ENCODE data around the gene ZNF775.

The ZNF775 gene

GRCh38 chr7:150346922-150347321, 32.2 kb upstream of the ZNF775 start:
- no peak for DNase-seq

- DNase-seq, result peak; percentile 8
Observed at GRCh38 chr7:150351587-150352194, 27.4 kb upstream of the ZNF775 start.

GRCh38 chr7:150355666-150356059, 23.5 kb upstream of the ZNF775 start:
- DNase-seq, result peak; percentile 6

GRCh38 chr7:150356265-150356897, 22.7 kb upstream of the ZNF775 start:
- peak; percentile 19 for DNase-seq

- DNase-seq, result peak; percentile 71
Observed at GRCh38 chr7:150357270-150357669, 21.9 kb upstream of the ZNF775 start.

- peak; percentile 22 for DNase-seq
Observed at GRCh38 chr7:150357771-150358427, 21.2 kb upstream of the ZNF775 start.

GRCh38 chr7:150358433-150358832, 20.7 kb upstream of the ZNF775 start:
- peak; percentile 2 for DNase-seq

- DNase-seq, result peak; percentile 17
Observed at GRCh38 chr7:150358988-150359621, 20.0 kb upstream of the ZNF775 start.

GRCh38 chr7:150359622-150360362, 19.3 kb upstream of the ZNF775 start:
- no peak for DNase-seq

- DNase-seq, result no peak
Observed at GRCh38 chr7:150360363-150361058, 18.6 kb upstream of the ZNF775 start.

- DNase-seq, result no peak
Observed at GRCh38 chr7:150361402-150361801, 17.7 kb upstream of the ZNF775 start.

GRCh38 chr7:150361807-150362621, 17.1 kb upstream of the ZNF775 start:
- no peak for DNase-seq

- DNase-seq, result no peak
Observed at GRCh38 chr7:150363370-150363769, 15.8 kb upstream of the ZNF775 start.

GRCh38 chr7:150363872-150364271, 15.3 kb upstream of the ZNF775 start:
- DNase-seq, result no peak

GRCh38 chr7:150365194-150365593, 13.9 kb upstream of the ZNF775 start:
- no peak for DNase-seq

GRCh38 chr7:150365673-150366398, 13.3 kb upstream of the ZNF775 start:
- DNase-seq, result no peak

GRCh38 chr7:150367677-150368095, 11.4 kb upstream of the ZNF775 start:
- DNase-seq, result no peak

GRCh38 chr7:150368096-150368883, 10.8 kb upstream of the ZNF775 start, which contains the start of gene REPIN1:
TSS of gene REPIN1 (plus strand) at chr7:150368822. CDS start at chr7:150369712, 890 bp downstream.
- peak; percentile 83 for DNase-seq

- DNase-seq, result no peak
Observed at GRCh38 chr7:150368884-150369747, 10.0 kb upstream of the ZNF775 start.
